Hematopoietic multipotent progenitor cell (in vitro differentiated cells): ENCODE measurements around the gene TRA2B. TPM values are rescaled to one million over a fixed set of nuclear protein-coding genes. Genes with fewer than 3 reads are reported as not detected.
"Not testable (repeated sequence)": the region's sequence is repeated elsewhere in the genome, so short reads cannot be mapped to it uniquely, and the experiment has no call there.

ENCODE experiments used
- DNase-seq, 3 donors: peaks; one replicate each; pipeline ENCODE4 v3.0.0-alpha.2; 2011 to 2015; ENCODE audit warnings: low read depth in 2 of 3, low spot score in 2 of 3
- total RNA-seq: library from RNA; depleted of rRNA; stranded (reverse); fragments of >200 nt; gene quantifications from one replicate; pipeline ENCODE4 v1.2.3, GENCODE V29; 2012

Gene TRA2B
- total RNA-seq, 1 donor: 318 TPM

DNA sequence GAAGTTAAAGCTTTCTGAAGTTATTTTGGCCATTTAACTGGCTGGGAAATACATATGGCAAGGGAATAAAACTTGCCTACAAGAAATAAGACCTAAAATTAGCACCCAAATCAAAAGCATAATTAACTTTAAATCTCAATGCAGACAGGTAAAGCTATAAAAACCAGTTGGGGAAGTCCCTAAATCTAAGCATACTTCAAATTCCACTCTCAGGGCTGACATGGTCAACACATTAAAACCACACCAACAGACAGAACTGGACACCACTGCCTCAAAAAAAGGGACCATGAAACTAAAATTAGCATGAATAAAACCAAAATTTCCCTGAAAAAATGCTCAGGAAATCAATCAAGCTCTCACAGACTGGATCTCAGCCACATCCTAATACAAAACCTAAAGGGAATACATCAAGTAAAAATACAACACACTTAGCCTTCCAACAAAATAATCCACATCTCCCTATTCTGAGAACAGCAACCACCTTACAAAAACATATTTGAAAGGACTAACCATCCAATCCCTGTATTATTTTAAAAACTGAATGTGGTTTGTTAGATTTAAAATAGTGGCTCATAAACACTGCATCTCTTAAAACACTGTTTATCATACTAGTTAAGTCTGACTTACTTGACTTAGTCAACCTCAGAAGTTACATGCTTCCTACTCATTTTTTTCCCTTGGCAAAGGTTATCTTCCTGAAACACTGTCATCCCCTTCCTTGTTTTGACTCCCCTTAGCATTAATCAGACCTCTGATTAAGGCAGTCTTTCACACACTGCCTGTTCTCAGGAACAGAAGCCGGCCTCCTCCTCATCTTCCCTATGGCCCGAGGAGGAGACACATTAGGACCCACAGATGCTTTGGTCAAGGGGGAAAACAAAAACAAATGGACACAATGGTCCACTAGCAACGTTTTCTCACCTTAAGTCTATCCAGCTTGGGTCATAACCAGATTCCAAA is 8.3 kb downstream of the TRA2B start:
- DNase-seq: no peak

DNA sequence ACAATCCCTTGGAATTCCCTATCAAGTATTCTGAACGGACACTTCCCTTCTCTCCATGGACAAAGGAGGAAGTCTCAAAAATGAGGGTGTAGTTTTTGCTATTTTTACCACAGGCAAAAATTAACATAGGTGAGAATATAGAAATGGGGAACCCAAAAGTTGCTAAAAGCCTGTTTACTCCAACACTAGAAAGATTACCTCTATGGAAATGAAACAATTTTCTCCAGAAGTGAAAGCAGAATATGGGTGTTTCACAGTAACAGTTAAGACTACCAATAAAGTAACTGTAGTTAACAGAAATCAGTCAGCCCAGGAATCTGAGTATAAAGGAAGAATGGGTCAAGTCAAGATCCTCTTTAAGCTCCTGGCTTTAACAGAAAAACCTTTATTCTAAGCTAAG is 9.3 kb downstream of the TRA2B start:
- no peak for DNase-seq

DNA sequence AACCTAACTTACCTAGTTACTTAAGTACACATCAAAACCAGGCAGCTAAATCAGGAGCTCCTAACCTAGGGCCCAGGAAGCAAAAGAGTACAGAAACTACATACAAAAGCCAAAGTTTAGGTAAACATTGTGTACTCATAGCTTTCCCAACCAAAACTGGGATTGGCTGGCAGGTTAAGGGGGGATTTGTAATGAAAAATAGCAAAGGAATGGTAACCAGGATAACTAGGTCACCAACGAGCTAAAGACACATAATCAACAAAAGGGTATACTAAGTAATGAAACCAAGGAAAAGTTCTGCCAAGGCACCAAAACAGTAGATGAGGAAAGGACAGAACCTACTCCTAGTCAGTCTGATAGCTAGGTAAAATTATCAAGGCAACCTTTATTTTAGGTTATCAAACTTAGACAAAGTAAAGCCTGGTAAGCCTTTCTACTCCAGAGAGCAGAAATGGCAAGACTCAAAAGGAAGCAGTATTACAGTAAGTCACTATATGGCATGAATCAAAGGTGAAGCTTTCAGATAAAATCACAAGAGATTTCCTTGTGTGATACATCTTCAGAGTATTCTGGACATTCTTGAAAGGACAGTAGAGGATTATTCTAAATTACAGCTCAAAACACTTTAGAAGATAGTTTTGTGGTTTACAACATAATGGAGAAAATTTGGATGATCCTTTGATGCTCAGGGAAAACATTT is 10.2 kb downstream of the TRA2B start:
- DNase-seq: no peak

DNA sequence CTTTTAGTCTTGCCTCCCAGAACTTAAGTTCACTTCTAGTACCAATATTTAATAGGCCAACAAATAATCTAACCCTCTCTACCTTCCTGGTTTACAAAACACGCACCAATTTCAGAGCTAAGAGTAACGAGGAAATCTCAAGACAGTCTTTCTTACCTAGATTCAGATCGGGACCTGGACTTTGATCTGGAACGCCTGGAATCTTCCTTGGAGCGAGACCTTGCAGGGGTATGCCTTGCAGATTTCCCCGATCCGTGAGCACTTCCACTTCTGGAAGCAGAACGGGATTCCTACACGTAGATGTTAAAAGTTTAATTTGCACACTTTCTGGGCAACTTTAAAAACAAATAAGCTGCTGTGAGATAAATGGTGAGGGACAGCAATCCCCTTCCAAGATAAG is 11.4 kb downstream of the TRA2B start:
- no peak for DNase-seq

DNA sequence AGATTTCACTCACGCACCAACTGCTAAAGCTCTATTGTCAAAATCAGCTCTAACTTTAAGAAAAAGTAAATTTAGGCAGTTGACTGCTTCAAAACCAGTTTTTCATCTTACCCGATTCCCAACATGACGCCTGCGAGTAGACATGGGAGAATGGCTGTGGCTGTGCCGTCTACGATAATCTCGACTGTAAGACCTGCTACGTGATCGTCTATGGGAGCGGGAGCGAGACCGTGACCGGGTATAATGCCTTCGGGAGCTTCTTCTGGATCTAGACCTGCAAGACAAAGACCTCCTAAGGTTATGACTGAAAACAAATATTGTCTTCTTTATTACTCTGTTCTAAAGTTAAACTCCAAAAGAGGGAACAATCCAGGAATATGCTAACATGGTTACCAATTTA is 12.5 kb downstream of the TRA2B start:
- no peak for DNase-seq

DNA sequence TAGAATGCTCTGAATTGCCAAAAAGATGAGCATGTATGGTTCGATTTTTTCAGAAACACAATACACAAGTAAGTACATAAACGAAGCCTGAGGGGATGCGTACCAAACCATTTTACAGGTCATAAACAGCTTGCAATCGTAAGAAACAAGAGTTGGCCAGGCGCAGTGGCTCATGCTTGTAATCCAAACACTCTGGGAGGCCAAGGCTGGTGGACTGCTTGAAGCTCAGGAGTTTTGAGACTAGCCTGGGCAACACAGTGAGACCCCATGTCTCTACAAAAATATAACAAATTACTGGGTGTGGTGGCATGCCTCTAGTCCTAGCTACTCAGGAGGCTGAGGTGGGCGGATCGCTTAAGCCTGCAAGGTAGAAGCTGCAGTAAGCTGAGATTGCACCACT is 13.4 kb downstream of the TRA2B start:
- no peak for DNase-seq

DNA sequence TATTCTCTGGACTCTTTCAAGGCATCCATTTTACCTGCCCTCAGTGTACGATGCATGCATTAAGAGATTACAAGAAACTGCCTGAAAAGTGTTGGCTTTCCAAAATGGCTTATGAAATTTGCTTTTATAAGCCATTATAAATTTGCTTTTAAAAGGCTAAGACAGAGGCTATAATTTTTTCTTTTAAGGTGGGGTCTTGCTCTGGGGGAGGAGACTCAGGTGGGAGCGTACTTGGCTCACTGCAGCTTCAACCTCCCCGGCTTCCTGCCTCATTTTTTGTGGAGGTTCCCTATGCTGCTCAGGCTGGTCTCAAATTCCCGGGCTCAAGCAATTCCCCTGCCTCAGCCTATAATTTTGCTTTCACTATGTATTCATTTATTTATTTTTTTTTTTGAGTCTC is 17.6 kb downstream of the TRA2B start:
- no peak for DNase-seq

DNA sequence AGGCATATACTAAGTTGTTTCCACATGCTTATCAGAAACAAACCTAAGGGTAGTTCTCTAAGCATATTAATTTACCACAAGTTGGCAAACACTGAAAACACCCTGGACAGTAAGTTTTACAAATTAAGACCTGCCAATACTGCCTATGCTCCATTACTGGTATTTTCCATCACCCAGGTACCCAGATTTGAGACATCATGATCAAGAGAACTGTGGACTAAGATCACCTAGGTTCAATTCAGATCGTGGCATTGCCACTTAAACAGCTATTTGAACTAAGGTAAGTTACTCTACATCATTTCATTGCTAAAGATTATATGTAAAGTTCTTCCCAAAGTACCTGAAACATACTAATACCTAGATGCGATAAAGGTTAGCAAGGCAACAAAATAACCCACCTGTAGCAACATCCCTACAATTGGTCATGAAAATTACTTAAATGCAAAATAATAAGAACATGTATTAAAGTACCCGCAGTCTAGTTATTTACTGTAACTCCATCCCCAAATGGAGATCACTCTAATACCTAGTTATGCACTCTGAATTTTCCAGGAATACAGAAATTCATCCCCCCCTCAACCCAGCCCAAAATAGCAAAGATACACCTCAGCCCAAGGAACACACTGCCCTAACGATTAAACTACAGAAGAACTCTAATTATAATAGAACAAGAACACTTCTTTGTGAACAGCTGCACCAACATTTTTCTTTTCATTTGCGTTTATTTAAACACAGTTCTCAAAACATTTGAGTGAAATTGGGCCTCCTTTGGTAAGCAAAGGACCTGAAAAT is 21.6 kb downstream of the TRA2B start:
- no peak for DNase-seq

DNA sequence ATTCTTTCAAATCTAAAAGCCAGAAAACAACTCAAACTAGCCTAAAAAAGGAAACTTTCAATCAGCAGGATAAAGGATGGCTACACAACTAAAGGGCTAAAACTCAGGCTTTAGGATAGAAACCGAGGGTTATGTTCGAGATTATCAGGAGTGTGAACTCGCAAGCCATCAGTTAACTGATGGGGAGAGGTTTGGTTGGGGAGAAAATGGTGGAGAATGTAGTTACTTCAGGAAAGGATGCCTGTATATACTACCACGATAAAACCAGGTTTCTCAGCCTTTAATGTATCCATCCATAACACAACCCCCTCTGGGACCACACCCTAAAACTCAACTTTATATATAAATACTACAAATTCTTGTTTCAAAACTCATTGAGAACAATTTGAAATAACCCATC is 22.2 kb downstream of the TRA2B start:
- DNase-seq: no peak

DNA sequence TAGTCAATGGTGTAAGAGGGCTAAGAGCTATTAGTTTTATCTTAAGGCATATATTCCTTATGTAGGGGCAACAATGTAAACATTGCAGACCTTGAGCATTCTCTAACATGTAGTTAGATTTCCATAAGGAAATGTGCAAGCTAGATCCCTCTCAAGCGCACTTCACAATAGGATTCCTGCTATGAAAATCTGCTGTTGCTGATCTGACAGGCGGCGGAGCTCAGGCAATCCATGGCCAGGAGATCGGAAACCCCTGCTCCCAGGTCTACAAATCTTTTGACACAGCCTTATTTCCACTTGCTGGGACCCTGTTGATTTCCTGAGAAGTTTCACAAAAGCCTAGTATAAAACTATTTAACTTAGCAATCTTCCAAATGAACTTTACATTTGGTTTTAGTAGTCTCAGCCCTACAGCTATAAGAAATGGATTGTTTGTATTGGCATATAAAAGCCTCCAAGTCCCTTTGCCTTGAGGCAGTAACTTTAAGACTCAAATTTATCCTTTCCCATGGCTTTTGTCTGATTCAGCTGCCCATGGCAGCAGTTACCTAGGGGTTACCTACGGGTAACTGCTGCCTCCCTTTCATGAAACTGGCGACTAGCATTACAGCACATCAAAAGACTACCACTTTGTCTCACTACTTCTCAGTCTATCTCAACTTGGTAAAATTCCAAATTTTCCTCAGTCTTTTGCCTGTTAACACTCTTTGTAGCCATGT is 22.7 kb downstream of the TRA2B start:
- no peak for DNase-seq

DNA sequence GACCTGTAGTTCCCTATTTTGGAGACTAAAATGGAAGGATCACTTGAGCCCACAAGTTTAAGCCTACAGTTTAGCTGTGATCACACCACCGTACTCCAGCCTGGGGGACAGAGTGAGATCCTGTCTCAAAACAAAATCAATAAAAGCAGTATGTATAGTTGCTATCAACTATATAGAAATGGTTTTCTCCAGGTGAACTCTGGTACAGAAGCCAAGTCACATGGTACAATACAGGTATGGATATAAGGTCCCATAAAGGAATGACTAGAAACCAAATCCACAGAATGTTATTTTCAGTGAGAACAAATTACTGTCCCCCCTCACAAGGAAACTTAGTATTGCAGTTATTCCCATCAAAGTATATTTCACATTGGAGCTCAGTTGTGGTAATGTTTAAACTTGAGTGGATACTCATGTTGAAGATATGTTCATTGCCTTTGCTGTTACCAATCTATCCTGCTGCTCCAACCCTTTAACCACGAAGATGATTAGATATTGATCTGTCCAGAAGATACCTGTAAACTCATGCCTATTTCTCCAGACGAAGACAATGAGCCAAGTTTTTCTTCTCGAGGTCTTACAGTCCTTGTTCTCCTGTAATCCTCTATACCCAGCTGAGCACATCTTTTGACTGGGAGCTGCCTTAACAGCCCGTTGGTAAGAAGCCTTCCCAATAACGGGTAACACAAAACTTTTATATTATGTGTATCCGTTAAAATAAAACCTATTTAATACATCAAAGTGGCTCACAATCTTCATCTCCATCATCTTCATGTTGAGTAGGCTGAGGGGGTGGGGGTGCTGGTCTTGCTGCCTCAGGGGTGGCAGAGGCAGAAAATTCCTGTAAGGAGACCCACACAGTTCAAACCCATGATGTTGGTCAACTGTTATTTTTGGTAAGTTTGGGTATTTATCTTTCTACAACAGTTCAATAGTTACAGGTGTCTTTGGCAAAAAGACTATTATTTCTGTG is 24.6 kb downstream of the TRA2B start:
- DNase-seq: peak in 1 of 3 donors; percentile 54

DNA sequence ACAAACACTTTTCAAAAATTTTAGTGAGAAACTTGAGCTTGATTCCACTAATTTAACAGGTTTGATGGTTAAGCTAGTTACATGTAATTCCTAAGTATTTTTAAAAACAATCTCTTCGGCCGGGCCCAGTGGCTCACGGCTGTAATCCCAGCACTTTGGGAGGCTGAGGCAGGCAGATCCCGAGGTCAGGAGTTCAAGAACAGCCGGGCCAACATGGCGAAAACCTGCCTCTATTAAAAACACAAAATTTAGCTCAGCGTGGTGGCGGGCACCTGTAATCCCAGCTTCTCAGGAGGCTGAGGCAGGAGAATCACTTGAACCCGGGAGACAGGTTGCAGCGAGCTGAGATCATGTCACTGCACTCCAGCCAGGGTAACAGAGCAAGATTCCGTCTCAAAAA is 25.3 kb downstream of the TRA2B start:
- DNase-seq: no peak

DNA sequence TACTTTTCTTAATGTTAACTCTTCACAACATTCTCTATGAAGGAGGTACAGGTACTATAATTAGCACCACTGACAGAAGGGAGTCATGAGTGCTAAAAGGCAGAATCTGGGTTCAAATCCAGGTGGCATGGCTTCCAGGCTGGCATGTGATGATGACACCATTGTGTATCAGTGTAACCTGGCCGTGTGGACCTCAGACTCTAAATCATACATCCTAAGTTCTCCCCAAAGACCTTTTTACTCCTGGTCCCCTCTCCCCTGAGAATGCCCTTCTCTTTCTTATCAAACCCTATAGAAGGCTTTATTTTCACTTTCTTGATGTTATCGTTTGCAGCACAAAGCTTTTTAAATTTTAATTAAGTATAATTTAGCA is 26.8 kb downstream of the TRA2B start:
- not testable (repeated sequence) for DNase-seq

DNA sequence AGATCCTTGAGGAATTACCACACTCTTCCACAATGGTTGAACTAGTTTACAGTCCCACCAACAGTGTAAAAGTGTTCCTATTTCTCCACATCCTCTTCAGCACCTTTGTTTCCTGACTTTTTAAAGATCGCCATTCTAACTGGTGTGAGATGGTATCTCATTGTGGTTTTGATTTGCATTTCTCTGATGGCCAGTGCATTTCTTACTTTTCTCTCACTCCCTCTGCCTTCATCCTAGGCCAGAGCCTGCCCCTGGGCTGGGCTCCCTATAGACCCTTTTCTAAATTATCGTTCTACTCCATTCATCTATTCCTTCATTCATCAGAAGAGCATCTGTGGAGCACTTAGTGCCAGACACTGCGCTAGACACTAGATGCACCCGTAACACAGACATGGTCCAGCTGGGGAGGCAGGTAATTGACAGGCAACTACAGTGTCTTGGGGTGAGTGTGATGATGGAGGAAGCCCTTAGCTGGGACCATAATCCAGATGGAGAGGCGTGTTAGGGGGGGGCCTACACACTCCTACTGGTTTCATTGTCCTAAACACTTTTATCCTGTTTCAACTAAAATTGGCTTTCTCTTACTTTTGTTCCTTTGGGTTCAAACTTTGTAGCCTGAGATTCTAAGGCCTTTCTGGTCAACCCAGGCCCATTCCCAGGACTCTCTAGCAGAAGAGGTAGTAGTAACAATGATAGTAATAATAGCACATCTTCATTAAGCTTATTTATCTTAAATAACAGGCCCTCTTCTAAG is 27.3 kb downstream of the TRA2B start:
- DNase-seq: not testable (repeated sequence)

DNA sequence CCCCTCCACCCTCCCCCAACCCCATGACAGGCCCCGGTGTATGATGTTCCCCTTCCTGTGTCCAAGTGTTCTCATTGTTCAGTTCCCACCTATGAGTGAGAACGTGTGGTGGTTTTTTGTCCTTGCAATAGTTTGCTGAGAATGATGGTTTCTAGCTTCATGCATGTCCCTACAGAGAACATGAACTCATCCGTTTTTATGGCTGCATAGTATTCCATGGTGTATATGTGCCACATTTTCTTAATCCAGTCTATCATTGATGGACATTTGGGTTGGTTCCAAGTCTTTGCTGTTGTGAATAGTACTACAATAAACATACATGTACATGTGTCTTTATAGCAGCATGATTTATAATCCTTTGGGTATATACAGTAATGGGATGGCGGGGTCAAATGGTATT is 27.9 kb downstream of the TRA2B start:
- not testable (repeated sequence) for DNase-seq

DNA sequence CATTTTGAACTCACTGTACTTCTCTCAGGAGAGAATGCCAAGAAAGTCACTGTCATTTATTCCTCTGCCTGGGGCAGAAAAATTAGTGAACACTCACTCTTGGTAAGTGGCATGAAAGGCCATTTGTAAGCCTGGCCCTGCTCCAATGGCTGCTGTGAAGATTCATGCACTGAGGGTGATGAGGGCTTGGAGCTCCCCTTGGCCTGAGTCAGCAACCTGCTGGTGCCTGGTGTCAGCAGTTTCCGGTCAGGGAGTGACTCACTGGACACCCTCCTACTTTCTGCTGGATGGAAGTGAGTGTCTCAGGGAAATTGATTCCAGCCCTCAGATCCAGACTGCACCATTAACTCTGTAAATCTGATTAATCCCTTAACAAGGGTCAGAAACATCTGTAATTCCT is 37.6 kb downstream of the TRA2B start:
- DNase-seq: no peak

DNA sequence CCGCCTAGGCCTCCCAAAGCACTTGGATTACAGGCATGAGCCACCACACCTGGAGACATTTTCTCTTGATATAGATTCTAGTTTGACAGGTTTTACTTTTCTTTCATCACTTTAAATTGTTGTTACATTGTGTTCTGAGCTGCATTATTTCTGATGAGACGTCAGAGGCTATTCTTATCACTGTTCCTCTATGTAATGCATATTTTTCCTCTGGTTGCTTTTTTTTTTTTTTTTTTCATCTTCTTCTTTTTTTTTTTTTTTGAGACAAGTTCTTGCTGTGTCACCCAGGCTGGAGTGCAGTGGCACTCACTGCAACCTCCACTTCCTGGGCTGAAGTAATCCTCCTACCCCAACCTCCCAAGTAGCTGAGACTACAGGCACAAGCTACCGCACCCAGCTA is 41.2 kb downstream of the TRA2B start:
- DNase-seq: no peak

DNA sequence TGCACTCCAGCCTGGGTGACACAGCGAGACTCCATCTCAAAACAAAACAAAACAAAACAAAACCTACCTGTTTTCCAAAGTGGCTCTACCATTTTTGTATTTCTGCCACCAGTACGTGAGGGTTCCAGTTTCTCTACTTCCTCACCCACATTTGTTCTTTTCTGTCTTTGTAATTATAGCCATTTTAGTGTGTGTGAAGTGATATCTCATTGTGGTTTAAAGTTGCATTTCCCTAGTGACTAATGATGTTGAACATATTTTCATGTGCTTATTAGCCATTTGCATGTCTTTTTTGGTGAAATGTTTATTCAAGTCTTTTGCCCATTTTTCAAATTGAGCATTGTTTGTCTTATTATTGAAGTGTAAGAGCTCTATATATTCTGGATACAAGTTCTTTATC is 50.7 kb downstream of the TRA2B start:
- DNase-seq: peak in 1 of 3 donors; percentile 70

DNA sequence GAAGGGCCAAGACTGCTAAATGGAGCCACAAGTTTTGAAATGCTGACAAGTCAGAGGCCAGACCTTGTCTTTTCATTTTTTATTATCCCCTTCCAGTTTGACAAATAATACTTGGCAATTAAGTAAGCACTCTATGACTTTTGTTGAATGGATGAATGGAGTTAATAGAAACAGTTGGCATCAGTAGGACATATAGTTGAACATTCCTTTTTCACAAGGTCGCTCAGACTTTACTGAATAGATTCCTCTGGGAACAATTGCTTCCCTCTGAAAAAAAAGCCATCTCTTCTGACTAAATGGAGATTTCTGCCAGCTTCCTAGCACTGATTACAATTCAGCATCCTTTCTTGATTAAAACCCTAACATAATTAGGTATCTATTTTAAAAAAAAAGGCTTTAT is 53.2 kb downstream of the TRA2B start:
- no peak for DNase-seq
